Cardiac fibroblast (primary cell): ENCODE data around the gene MYH14.
"Not testable (repeated sequence)": the region's sequence is repeated elsewhere in the genome, so short reads cannot be mapped to it uniquely, and the experiment has no call there.

Experiments
- DNase-seq, 2 donors: peaks; one replicate each; pipeline versions ENCODE4 v3.0.0 to v3.0.0-alpha.2; 2010; ENCODE audit warnings: low read depth in 2 of 2
- H3K4me3 ChIP-seq, 2 donors: replicated peaks in 1 of 2; 1 replicate in 1 of 2; 2 replicates in 1 of 2; pipeline ENCODE4 v1.5.1; 2011; ENCODE audit warnings: low read depth in 2 of 2, low read length in 2 of 2, mild to moderate bottlenecking in 2 of 2, moderate library complexity in 1 of 2
- CTCF ChIP-seq: IDR thresholded peaks from one replicate; pipeline ENCODE4 v1.5.1; 2011; ENCODE audit warnings: low read depth, mild to moderate bottlenecking, low read length, inconsistent platforms

Gene MYH14

GRCh38 chr19:50332244-50333038 is 129.0 kb downstream of the MYH14 start:
- H3K4me3 ChIP-seq: no peak overlapping the region
- no peak for DNase-seq
- TF ChIP-seq CTCF: no peak

DNA sequence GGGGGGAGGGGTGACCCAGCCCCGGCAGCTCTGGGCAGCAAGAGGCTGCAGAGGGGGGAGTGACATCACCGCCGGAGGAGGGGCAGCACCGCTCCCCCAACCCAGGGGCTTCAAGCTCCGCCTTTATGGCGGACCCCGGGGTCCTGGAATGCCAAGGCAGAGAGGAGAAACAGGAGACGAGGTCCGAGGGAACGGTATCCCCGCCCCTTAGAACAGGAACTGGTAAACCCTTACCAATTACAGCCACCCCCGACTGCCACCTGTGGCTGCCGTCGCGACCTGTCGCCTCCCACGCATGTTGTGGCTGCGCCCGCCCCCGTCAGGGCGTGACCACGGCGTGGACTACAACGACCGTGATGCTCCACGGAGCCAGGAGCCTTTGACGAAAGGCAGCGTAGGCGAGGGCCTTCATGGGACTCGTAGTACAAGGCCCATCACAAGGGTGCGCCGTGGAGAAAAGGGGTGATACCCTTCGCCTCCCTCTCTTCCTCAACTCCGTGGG is 129.9 kb downstream of the MYH14 start:
- TF ChIP-seq CTCF: no peak
- peak overlapping the region; percentile 44 to 45 for H3K4me3 ChIP-seq
- peak; percentile 85 to 87 for DNase-seq

DNA sequence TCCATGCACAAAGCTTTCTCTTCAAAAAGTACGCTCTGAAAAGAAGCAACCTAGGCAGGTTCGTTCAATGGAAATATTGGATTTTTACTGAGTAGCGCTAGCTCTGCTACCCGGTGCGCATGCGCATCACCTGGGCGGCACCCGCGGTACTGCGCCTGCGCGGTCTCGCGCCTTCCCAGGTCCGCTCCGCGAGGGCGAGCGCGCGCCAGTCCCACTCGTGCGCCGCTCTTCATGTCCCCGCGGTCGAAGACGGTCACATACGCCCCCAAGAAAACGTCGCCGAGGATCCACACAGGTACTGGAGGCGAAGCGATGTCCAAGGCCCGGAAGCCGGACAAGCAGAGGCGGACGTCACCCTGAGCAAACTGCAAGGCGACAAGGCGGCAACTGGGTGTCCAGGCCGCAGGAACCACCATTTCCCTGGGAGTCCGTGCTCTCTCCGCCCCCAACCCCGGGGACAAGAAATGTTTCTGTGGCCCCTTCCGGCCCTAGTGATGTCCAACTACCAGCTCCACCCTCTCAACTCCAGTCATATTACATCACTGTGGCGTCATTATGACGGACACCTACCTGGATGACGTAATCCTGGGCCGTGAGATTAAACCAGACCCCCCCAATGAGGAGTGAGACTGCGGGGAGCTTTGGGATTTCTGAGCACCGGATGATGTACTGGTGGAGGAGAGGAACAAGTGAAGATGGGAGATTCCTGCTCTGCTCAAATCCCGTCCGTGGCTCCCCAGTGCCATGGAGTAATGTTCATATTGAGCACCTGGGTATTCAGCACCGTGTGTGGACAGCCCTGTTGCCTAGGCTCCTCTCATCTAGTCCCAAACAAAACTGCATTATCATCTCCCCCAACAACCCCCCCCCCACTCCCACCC is 130.6 kb downstream of the MYH14 start:
- no peak for TF ChIP-seq CTCF
- no peak for DNase-seq
- H3K4me3 ChIP-seq: peak overlapping the region; percentile 44 to 45

- H3K4me3 ChIP-seq: no peak overlapping the region
- TF ChIP-seq CTCF: no peak
- no peak for DNase-seq
Measured at GRCh38 chr19:50334741-50335421, 131.5 kb downstream of the MYH14 start.

DNA sequence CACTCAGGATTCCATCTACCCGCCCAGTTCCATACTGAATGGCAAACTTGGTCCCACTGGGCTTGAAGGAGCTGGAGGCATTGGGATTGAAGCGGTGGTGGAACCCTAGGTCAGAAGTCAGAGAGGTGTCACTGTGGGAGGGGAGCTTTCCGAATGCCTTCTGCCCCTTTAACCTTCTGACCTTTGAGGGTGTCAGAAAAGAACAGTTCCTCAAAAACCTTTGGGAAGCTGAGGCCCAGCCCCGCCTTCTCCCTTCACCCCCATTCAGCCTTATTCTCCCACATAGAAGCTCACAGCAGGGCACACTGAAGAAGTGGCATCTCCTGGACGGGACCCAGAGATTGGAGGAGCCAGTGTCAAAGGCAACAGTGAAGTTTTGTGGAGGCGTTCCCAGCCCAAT is 133.6 kb downstream of the MYH14 start:
- H3K4me3 ChIP-seq, DNase-seq: not testable (repeated sequence)

DNA sequence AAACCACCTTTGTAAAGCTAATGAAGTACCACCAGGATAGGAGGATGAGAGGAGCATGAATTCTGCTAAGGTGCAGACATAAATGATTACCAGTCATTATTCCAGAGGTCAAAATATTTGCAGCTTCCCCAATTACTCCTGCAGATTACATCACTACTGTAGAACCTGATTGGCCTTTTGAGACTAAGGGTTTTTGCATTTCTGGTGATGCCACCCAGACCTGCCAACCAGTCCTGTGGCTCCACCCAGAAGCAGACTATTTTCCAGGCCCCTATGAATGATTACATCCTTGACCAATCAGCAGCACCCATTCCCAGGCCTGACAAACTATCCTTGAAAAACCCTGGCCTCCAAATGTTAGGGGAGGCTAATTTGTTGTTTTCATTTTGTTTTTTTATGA is 136.9 kb downstream of the MYH14 start:
- TF ChIP-seq CTCF: no peak
- H3K4me3 ChIP-seq: no peak overlapping the region
- no peak for DNase-seq
